SH-SY5Y (cell line): Measurements from ENCODE around the gene OR2V2.

Experiments used
- GATA2 ChIP-seq: IDR thresholded peaks from 2 replicates; pipeline ENCODE4 v1.6.1; 2011; ENCODE audit warnings: mild to moderate bottlenecking, low read depth, low read length
- GATA3 ChIP-seq: IDR thresholded peaks from 2 replicates; pipeline ENCODE4 v1.6.1; 2011; ENCODE audit warnings: low read depth, mild to moderate bottlenecking, low read length, moderate library complexity

DNA sequence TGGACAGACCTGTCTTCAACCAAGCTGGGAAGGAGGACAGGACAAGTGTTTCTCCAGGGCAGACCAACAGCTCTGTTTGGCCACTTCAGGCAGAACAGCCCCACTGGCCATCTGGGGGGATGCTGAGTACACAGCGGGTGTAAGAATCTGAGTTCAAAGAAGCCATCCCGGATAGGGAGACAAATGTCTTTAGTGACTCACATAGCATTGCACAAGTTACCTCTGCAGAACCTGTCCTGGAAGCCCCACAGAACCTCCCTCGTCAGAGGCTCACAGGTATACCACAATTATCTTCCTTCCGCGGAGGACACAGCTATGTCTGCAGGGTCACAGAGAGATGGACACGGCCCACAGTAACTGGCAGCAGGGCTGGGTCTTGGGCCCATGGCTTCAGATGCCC lies 2.0 kb downstream of the OR2V2 start:
- no peak for TF ChIP-seq GATA2
- no peak for TF ChIP-seq GATA3
